Stimulated activated CD4-positive, alpha-beta T cell treated with anti-CD3 and anti-CD28 coated beads, Interleukin-2, amount 100 ng/mL, for 48 hours (primary cell): Measurements from ENCODE around the gene C12orf75.
"Not testable (repeated sequence)": the region's sequence is repeated elsewhere in the genome, so short reads cannot be mapped to it uniquely, and the experiment has no call there.

Experiments used
- DNase-seq, 2 donors: peaks; one replicate each; pipeline ENCODE4 v3.0.0-alpha.2; 2020

C12orf75 gene

GRCh38 chr12:105337391-105337790 lies 6.9 kb downstream of the C12orf75 start:
- no peak for DNase-seq

DNA sequence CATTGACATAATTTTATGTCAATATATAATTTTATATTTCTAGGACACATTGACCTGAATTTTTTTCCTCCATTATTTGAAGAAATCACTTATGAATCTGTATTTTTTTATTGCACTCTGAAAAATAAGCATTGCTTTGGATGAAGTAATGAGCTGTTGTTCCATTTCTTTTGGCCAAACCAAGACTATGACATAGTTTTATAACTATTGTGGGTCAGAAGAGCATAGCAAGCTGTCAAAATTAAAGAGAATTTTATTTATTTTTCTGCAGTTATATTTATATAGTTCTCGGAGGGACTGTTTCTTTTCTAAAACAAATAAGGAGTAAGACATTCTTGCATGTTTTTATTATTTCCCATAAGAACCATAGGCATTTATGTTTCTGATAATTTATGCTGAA lies 8.5 kb downstream of the C12orf75 start:
- no peak for DNase-seq

- no peak for DNase-seq
Measured at GRCh38 chr12:105341010-105341409, 10.5 kb downstream of the C12orf75 start.

DNA sequence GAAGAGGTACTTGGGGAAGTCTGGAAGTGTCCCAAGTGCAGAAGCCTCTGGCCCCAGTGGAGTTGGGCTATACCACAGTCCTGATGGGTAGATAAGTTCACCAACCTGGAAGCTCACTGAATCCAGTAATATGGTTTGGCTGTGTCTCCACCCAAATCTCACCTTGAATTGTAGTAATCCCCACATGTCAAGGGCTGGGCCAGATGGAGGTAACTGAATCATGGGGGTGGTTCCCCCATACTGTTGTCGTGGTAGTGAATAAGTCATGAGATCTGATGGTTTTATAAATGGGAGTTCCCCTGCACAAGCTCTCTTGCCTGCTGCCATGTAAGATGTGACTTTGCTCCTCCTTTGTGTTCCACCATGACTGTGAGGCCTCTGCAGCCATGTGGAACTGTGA lies 11.1 kb downstream of the C12orf75 start:
- DNase-seq, result not testable (repeated sequence)

DNA sequence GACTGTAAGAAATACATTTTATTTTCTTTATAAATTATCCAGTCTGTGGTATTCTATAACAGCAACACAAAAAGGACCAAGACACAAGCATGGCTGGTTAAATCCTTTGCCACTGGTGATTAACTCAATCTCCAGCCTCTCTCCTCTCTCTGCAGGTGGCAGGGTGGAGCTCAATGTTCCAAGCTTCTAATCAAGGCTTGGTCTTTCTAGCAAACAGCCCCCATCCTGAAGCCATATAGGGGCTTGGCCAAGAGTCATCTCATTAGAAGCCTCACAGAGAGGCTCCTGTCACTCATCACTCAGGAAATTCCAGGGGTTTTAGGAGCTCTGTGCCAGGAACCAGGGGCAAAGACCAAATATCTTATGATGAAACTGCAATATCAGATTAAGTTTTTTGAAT lies 12.0 kb downstream of the C12orf75 start:
- no peak for DNase-seq

DNA sequence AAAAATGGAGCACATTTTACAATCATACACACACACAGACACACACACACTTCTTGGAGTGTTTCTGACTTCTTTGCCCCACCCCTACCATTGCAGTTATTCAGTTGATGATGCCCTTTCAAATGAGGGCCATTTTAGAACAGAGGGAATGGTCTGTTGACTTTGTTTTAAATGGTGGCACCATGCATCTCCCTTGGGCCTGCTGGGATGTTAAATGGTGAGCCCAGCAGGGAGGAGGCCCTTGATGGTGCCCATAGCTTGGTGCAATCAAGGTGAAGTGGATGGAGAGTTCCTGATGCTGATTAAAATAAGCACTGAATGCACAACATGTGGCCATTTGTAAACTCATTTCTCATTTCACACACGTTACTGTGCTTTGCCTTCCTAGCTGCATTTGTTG lies 13.3 kb downstream of the C12orf75 start:
- no peak for DNase-seq

- no peak for DNase-seq
Measured at GRCh38 chr12:105347499-105347898, 17.0 kb downstream of the C12orf75 start.

GRCh38 chr12:105348142-105348541 lies 17.7 kb downstream of the C12orf75 start:
- DNase-seq, result no peak

DNA sequence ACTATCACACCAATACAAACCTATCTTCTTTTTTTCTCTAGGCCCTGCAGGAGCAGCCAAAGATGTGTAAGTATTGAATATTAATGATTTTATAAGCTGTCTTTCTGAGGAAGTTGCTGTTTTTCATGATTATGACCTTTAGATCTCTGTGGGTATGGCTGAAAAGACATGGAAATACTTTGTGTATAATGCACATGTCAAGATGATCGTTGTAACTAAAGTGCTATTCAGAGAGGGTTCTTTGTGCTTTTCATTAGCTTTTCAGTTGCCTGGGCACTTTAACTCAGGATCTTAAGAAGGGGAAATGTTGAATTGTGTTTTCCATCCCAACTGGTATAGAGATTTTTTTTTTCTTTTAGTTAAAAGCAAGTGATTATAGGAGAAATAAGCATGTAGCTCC lies 18.1 kb downstream of the C12orf75 start:
- no peak for DNase-seq

DNA sequence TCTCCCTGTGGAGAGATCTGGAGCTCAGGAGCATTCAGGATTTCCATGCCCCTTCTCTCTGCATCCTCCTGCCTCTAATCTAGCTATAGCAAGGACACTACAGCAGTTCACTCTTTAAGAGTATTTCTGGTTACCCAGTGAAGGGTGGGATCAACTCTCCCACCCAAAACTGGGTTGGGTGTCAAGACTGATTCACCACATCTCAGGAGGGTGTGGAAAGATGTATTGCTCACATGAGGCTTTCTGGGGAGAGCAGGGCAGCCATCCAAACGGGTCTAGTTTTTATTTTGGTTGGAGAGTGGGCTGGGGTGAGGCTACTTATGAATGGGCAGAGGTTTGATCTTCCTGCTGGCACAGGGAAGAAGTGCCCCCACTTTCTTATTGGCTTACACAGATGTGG lies 18.6 kb downstream of the C12orf75 start:
- DNase-seq, result no peak

DNA sequence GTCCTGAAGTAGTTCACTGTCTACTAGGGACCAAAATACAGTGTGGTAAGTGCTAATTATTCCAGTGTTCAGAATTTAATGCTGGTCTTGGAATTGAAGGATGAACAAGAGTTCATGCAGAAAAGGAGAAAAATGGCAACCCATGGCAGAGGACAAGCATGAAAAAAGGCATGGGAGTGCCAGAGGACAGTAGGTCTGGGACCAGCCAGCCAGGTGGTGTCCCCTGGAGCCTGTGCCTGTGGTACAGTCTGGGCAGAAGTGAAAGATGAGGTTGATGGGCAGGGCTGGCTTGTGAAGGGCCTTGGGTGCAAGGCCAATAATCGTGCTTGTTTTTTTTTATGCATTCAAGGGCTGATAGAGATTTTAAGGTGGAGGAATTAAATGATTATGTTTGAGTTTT lies 21.0 kb downstream of the C12orf75 start:
- no peak for DNase-seq

- no peak for DNase-seq
Measured at GRCh38 chr12:105352052-105352451, 21.6 kb downstream of the C12orf75 start.

DNA sequence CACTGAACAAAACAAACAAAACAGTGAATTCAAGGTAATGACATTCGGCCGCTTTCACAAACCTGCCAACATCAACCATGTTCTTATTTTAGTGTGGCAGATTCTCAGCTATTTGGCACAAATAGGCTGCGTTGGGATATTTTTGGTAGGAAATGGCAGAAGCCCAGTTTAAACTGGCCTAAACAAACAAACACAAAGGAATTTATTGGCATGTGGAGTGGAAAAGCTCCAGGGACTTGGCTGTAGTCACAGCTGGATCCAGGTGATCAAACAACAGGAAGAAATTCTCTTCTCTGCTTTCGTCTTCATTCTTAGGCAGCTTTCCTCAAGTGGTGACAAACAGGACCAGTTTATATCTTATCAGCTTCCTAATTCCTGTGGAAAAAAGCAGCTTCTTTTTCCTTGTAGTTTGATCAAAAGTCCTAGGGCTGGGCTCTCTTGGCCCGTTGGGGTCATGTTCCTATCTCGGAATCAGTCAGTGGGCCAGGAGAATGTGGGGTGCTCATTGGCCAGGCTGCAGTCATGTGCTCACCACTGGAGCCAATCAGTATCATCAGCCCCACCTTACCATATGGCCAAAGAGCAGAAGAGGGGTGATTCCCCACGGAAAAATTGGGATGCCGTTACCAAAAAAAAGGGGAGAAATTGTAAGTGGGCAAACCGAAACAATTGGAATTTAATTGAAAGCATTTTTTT lies 22.6 kb downstream of the C12orf75 start:
- DNase-seq, result no peak

DNA sequence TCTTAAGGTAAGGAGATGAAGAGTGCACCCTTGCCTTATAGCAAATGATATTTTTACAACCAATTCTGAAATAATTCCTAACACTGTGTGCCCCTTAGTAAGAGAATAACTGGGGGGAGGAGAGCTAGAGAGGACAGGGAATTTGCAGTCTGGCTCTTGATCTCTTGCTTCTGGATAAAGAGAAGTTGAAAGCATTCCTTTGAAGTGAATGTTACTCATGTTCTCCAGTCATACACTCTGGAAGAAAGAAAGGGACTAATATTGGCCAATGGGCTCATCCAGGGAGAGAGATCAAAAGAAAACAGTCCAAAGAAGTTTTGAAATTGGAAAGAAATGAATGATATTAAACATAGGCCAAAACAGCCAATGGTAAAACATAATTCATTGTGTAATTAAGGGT lies 25.3 kb downstream of the C12orf75 start:
- DNase-seq, result no peak

DNA sequence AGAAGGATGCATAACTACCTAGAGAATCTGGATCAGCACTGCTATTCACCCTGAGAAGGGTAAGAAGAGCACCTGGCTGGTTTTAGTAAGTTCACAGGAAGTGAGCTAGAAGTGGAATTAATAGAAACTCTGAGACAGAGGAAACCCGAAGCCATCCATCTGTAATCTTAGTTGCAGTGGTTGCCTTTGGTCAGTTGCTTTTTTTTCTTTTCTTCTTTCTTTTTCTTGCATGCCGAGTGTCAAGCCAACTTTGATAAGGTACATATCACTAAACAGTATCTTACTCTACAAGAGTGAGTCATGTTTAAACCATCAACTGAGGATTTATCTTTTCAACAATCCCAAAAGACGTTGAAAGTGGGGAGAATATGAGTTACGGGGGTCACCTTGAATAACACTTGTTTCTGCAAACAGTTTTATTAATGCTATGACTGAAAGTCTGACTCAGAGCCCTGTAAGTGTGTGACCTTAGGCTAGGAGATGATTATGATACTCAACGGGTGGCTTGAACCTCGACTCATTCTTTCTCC lies 26.7 kb downstream of the C12orf75 start:
- no peak for DNase-seq

DNA sequence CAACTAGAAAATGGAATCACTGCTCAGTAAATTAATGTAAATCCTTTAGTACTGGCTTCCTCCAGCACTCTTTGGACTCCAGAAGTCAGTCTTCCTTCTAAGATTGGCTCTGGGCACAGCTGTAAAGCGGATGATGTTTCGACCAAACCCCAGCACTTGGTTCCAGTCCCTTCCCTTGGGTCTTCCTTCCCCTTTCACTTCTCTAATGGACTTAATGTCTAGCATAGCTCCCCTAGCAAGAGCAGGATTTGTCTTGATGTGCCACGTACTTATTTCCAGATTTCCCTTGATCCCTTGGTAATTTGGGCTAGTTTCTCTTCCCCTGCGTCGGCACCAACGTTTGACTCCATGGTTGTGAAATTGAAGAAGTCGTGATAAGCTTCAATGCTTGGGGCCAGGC lies 28.3 kb downstream of the C12orf75 start:
- DNase-seq, result no peak

DNA sequence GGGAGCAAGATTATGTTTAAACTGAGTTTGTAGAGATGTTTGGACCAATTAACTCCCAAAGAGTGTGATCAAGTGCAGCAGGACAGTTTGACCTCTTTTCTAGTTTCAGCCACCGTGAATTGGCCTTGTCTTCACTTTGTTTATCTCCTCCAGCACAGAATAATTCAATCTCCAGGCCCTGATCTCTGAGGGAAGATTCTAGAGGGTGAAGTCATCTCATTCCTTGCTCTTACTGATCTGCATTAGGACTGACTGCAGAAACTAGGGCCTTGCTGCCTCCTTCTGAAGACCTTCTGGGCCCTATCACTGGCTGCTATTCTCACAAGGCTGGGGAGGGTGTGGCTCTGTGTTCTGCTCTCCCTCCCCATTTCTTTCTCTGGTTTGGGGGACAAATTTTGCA lies 29.4 kb downstream of the C12orf75 start:
- DNase-seq, result no peak

- DNase-seq, result no peak
Measured at GRCh38 chr12:105363890-105364289, 33.4 kb downstream of the C12orf75 start.

DNA sequence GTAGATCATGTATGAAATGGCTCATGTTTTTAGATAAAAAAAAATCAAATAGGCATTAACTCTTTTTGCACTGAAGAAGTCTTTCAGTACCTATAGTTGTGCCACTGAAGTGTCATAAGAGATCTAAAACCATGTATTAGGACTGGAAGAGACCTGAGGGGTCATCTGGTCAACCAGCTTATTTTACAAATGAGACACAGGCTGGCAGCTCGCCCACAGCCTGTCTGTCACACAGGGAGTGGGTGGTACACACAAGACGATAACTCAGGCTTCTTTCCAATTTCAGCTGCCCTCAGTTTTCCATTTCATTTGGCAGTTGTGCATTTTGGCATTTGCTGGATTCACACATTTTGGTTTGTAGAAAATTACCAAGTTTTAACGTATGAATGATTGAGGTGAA lies 34.7 kb downstream of the C12orf75 start:
- no peak for DNase-seq

- DNase-seq, result no peak
Measured at GRCh38 chr12:105368047-105368646, 37.7 kb downstream of the C12orf75 start.

DNA sequence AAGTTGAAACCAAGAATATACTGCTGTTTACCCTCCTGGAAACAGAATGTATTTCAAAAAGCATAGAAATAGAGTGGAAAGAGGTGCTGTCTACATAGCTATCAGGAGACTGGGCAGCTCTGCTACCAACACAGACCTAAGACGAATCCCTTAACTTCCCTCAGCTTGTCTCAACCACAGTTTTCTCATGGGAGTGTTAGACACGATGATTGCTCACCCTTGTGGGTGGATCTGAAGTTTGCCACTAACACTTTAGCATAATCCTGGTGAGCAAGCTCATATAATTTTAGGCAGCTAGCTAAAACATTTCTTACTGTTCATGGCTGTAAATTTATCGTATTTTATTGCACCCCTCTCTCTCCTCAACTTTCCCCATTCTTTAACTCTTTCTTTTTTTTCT lies 38.5 kb downstream of the C12orf75 start:
- DNase-seq, result no peak

DNA sequence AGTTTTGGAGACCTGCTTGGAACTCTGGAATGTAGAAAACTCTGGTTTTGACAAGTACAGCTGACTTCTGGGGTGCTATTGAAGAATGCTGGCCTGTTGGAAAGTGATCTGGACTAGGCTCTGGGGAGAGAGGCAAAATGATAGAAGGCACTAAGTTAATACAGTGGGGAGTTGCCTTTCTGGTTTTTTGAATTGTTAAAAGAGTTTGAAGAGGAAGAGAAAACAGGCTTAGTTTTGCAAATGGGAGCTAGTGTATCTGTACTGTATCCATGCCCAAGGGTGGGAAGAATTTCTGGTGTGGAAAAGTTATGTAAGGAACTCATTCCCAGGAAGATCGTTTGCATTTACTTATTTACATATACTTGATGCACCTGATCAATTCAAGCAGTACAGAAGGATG lies 43.8 kb downstream of the C12orf75 start:
- no peak for DNase-seq

DNA sequence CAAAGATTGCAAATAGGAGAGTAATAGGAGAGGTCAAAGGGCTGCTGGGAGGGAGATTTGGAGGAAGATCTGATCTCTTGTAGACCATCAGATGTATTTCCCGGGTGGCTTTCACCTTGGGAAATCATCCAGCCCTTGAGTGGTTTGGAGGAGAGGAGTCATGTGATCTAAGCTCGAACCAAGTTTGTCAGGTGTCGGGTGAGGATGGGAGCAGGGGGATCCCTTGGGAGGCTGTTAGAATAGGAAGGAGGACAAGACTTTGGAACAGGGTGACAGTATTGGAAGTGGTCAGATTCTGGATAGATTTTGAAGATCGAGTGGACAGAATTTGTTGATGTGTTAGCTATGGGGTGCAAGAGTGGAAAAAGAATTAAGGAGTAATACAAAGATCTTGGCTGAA lies 46.6 kb downstream of the C12orf75 start:
- DNase-seq, result no peak

GRCh38 chr12:105378911-105379310 lies 48.4 kb downstream of the C12orf75 start:
- no peak for DNase-seq
